AG04450 (cell line): ENCODE results near the gene FYN. TPM values are rescaled to one million over a fixed set of nuclear protein-coding genes. Genes with fewer than 3 reads are reported as not detected.

Experiments used
- CTCF ChIA-PET: fragments of 300-600, 350-600 bp; formaldehyde crosslinking; extraction: SDS; loops from one replicate; lab custom pipeline; 2022; ENCODE audit warnings: antibody characterized with exemption, inconsistent platforms; lab: Charles Lee
- POLR2A ChIA-PET: fragments of 350-600 bp; formaldehyde crosslinking; extraction: SDS; loops from one replicate; lab custom pipeline; 2021; ENCODE audit warnings: antibody characterized with exemption, inconsistent platforms; lab: Yijun Ruan, JAX
- DNase-seq: peaks from one replicate; pipeline ENCODE4 v3.0.0-alpha.2; 2011; ENCODE audit warnings: low read depth, low spot score
- H3K27ac ChIP-seq: one replicate; pipeline ENCODE4 v1.5.1; 2012; ENCODE audit warnings: low read depth, low read length, control low read depth
- H3K27me3 ChIP-seq: one replicate; pipeline ENCODE4 v1.6.0; 2012; ENCODE audit warnings: low read length; ENCODE audit not compliant: control insufficient read depth, insufficient read depth
- H3K4me3 ChIP-seq: 2 replicates; pipeline ENCODE4 v1.5.1; 2011; ENCODE audit warnings: mild to moderate bottlenecking, low read depth, low read length, control low read depth
- H3K9me3 ChIP-seq: 2 replicates; pipeline ENCODE4 v1.5.1; 2012; ENCODE audit warnings: low read length; ENCODE audit not compliant: control insufficient read depth, insufficient read depth
- CTCF ChIP-seq: IDR thresholded peaks from 2 replicates; pipeline ENCODE4 v1.5.1; 2011; ENCODE audit warnings: low read depth, low read length, control low read depth, inconsistent platforms
- polyA plus RNA-seq: library from polyadenylated mRNA; depleted of rRNA; stranded (reverse); fragments of >200 nt; gene quantifications from 2 replicates; pipeline ENCODE4 v1.2.3, GENCODE V29; 2011

Gene FYN
- polyA plus RNA-seq, 1 experiment = 29.0 TPM

DNA sequence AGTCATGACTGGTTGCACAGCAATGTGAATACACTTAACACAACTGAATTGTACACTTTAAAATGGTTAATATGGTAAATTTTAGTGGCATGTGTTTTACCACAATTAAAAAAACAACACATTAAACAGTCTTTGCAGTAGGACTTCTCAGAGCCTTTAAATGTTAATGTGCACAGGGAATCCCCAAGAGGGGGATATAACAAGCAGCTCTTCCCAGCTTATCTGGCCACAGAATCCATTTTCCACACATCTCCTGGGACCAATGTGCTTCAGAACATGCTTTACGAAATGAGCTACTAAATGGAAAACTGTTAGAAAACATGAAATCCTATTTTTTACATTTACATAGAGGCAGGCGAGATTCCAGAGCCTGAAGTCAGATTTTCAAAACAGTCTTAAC is 44.4 kb downstream of the FYN start:
- no peak overlapping the region for H3K27ac ChIP-seq
- DNase-seq = no peak
- no peak for TF ChIP-seq CTCF
- H3K27me3 ChIP-seq = no peaks in the 10 kb centered on the region
- no peaks in the 10 kb centered on the region for H3K9me3 ChIP-seq
- no peak overlapping the region for H3K4me3 ChIP-seq
- ChIA-PET CTCF (no interaction called here), POLR2A (no interaction called here)

DNA sequence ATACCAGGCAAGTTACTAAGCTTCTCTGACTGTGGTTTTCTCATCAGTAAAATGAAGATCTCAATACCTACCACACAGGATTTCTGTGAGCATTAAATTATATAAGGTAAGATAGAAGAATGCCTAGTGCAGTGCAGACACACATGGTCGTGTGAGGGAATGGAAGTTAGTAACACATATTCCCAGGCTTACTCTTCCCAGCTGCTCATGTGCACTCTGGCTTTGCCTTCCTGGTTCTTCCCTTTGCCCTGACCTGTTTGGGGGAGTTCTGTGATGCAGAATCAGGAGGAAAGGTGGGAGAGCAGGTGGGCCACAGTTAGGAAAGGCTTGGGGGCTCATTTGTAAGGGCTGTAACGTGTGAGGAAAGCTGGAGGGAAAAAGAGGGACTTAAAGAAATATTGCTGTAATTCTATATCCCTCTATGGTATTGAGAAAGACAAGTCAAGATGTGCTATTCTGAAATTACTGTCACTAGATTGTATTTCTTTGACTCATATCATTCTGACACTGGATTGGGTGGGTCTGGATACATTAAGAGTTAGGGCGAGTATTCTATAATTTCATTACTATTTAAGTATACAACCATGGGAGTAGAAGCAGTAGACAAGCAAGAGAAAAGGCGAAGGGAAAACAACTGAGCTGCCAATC is 47.7 kb downstream of the FYN start:
- no peaks in the 10 kb centered on the region for H3K9me3 ChIP-seq
- POLR2A ChIA-PET = no interaction called here
- no peak overlapping the region for H3K4me3 ChIP-seq
- no peak for TF ChIP-seq CTCF
- DNase-seq = no peak
- CTCF ChIA-PET = interaction anchor here (1.0 to 1.2 kb wide), 2 partner anchors 22 to 203 kb away, joined by 3 read pairs; no protein-coding TSS in a partner anchor
- H3K27ac ChIP-seq = no peak overlapping the region
- no peaks in the 10 kb centered on the region for H3K27me3 ChIP-seq

DNA sequence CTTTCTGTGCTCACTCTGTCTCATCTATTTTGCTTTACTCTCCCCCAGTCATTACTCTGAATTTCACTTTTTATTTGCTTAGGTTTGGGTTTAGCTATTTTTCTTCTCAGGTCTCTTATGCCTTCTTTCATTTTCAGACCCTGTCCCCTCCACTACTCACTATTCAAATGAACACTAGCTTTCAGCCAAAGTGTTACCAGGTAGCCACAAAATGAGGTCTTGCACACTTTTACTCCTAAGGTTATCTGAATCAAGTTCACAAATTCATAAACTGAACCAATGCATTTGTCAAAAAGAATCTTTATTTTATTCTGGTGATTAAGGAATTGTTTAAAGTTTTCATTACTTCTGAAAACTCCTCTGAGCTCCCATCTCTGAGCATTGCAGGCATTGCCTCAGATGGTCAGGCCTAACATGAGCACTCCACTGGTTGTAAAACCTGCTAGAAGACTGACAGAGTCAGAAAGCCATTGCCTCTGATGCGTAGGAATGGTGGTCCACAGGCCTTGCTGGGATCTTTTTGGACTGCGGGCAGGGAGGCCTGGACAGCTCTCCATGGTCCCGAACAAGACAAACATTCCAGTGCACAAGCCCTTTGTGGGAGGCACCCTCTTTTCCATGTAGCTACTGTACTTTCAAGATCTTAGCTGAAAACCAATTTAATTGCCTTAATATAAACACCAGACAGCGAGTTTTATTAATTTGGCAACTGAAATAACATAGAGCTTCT is 48.5 kb downstream of the FYN start:
- H3K4me3 ChIP-seq = no peak overlapping the region
- no peak for DNase-seq
- no peak overlapping the region for H3K27ac ChIP-seq
- no peak for TF ChIP-seq CTCF
- no peaks in the 10 kb centered on the region for H3K9me3 ChIP-seq
- ChIA-PET CTCF (interaction anchor here (0.6 to 1.5 kb wide), 4 partner anchors 21 to 219 kb away, joined by 3 read pairs; no protein-coding TSS in a partner anchor), POLR2A (interaction anchor here (1.2 kb wide), 1 partner anchor 90 kb away, joined by 3 read pairs; no protein-coding TSS in a partner anchor)
- H3K27me3 ChIP-seq = no peaks in the 10 kb centered on the region

DNA sequence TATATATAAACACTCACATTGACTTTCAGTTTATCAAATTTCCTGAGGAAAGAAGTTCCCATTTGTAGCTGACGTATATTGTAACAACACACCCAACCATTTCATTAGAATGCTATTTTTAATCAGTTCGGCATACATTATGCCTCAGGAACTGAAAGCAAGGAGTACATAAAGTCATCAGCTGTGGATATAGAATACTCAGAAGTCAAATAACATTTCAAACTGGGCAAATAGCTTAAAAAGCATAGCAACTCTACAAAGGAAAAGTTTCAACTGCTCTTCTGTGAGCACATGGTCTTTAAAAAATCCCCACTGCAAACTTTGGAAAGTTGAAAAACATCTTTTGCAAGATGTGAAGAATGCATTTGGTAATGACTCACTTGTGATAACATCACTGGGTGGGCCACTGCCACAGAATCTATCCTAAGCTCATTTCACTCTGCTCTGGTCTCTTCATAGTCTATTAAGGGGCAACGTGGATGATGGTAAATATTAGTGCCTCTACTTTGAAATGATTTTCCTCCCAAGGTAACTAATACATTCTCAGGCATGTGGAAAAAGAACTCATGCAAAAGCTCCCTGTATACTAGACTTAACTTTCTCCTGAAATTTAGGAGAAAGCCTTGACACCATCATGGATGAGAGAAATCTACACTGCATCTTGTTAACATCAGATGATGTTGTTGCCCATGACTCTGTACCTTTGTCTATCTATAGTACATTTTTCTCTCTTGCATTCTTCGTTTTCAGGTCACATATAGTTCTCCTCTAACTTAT is 49.2 kb downstream of the FYN start:
- ChIA-PET CTCF (interaction anchor here (0.6 to 1.5 kb wide), 6 partner anchors 9 to 219 kb away, joined by 3 to 4 read pairs (median 3); no protein-coding TSS in a partner anchor), POLR2A (interaction anchor here (1.2 kb wide), 1 partner anchor 90 kb away, joined by 3 read pairs; no protein-coding TSS in a partner anchor)
- TF ChIP-seq CTCF = no peak
- Histone ChIP-seq H3K4me3 (0 out of 2 replicates have a peak overlapping the region, but pooled peaks have one; percentile 0), H3K27me3 (no peaks in the 10 kb centered on the region), H3K9me3 (no peaks in the 10 kb centered on the region), H3K27ac (no peak overlapping the region)
- peak; percentile 26 for DNase-seq
